Vagina (tissue), 2 donors: ENCODE measurements around the gene TRABD2A. TPM values are rescaled to one million over a fixed set of nuclear protein-coding genes. Genes with fewer than 3 reads are reported as not detected.

Experiments
- DNase-seq, 2 donors: peaks; one replicate each; pipeline ENCODE4 v3.0.0-alpha.2; 2017; ENCODE audit errors: extremely low spot score in 2 of 2
- H3K27ac ChIP-seq: fragments of 200-600 bp; sonication (generic); one replicate; pipeline ENCODE4 v1.5.1; 2019
- H3K27me3 ChIP-seq: fragments of 200-600 bp; sonication (generic); one replicate; pipeline ENCODE4 v1.5.1; 2019
- H3K36me3 ChIP-seq, 2 donors: fragments of 200-600 bp; sonication (generic); one replicate each; pipeline ENCODE4 v1.5.1; 2017 to 2019
- H3K4me1 ChIP-seq: fragments of 200-600 bp; sonication (generic); one replicate; pipeline ENCODE4 v1.5.1; 2019
- H3K4me3 ChIP-seq, 2 donors: fragments of 200-600 bp; sonication (generic); 1 replicate in 1 of 2; 2 replicates in 1 of 2; pipeline ENCODE4 v1.5.1; 2016 to 2019
- H3K9me3 ChIP-seq: fragments of 200-600 bp; sonication (generic); one replicate; pipeline ENCODE4 v1.5.1; 2019
- CTCF ChIP-seq, 3 experiments: fragments of 450-650 bp in 2 of 3; fragments of 200-600 bp in 1 of 3; sonication (generic) in 1 of 3; IDR thresholded peaks; one replicate each; pipeline ENCODE4 v1.5.1; 2017 to 2019; ENCODE audit warnings: antibody characterized with exemption in 3 of 3, mild to moderate bottlenecking in 2 of 3, moderate library complexity in 2 of 3
- POLR2A ChIP-seq, 2 donors: fragments of 450-650 bp; IDR thresholded peaks; one replicate each; pipeline ENCODE4 v1.6.1; 2017; ENCODE audit warnings: antibody characterized with exemption in 2 of 2, mild to moderate bottlenecking in 2 of 2, moderate library complexity in 2 of 2
- POLR2AphosphoS5 ChIP-seq, 2 donors: sonication (generic); formaldehyde crosslinking; IDR thresholded peaks; one replicate each; pipeline ENCODE4 v1.9.0; 2017; ENCODE audit warnings: antibody characterized with exemption in 2 of 2, mild to moderate bottlenecking in 2 of 2, low read depth in 1 of 2; ENCODE audit not compliant: insufficient read depth in 1 of 2
- intact Hi-C: fragments of 100-400 bp; cut with DNase I; formaldehyde crosslinking; loops from one replicate; pipeline ENCODE4 v1.15.1; 2023
- total RNA-seq: library from RNA; depleted of rRNA; stranded (reverse); fragments of >200 nt; gene quantifications from one replicate; pipeline ENCODE4 v1.2.3, GENCODE V29; 2016

The TRABD2A gene
- total RNA-seq, 1 donor from 2014 or later, result 5.4 TPM

- H3K27me3 ChIP-seq, result no peaks in the 10 kb centered on the region
- no peaks in the 10 kb centered on the region for H3K9me3 ChIP-seq
- TF ChIP-seq POLR2A (IDR thresholded peaks at IDR 0.05) (no peak), CTCF (IDR thresholded peaks at IDR 0.05) (no peak), POLR2AphosphoS5 (IDR thresholded peaks at IDR 0.05; ENCODE audit: insufficient read depth in 1 of 2, low read depth in 1 of 2) (no peak)
These were observed 50.0 kb downstream of the TRABD2A start for GRCh38 chr2:84830758-84831500.

GRCh38 chr2:84830095-84830494 lies 50.8 kb downstream of the TRABD2A start:
- H3K9me3 ChIP-seq, result no peaks in the 10 kb centered on the region
- DNase-seq, result no peak

More at GRCh38 chr2:84830758-84831500, 50.0 kb downstream of the TRABD2A start:
- no peak for DNase-seq
- intact Hi-C loops, result no loop called here
- Histone ChIP-seq H3K36me3 (no peaks in the 10 kb centered on the region), H3K4me3 (no peak overlapping the region), H3K4me1 (no peaks in the 10 kb centered on the region), H3K27ac (no peak overlapping the region)

GRCh38 chr2:84829693-84830092 lies 51.2 kb downstream of the TRABD2A start:
- no peak for TF ChIP-seq POLR2A (IDR thresholded peaks at IDR 0.05)
- no peak for TF ChIP-seq CTCF (IDR thresholded peaks at IDR 0.05)
- no peak for TF ChIP-seq POLR2AphosphoS5 (IDR thresholded peaks at IDR 0.05; ENCODE audit: insufficient read depth in 1 of 2, low read depth in 1 of 2)
- DNase-seq, result no peak
- H3K27me3 ChIP-seq, result no peaks in the 10 kb centered on the region
- H3K9me3 ChIP-seq, result no peaks in the 10 kb centered on the region
- H3K36me3 ChIP-seq, result no peaks in the 10 kb centered on the region
- no peak overlapping the region for H3K27ac ChIP-seq
- no peaks in the 10 kb centered on the region for H3K4me1 ChIP-seq
- intact Hi-C loops, result no loop called here
- no peak overlapping the region for H3K4me3 ChIP-seq

More at GRCh38 chr2:84830095-84830494, 50.8 kb downstream of the TRABD2A start:
- intact Hi-C loops, result no loop called here
- Histone ChIP-seq H3K36me3 (no peaks in the 10 kb centered on the region), H3K4me1 (no peaks in the 10 kb centered on the region), H3K4me3 (no peak overlapping the region), H3K27me3 (no peaks in the 10 kb centered on the region), H3K27ac (no peak overlapping the region)
- TF ChIP-seq POLR2AphosphoS5 (IDR thresholded peaks at IDR 0.05; ENCODE audit: insufficient read depth in 1 of 2, low read depth in 1 of 2) (no peak), CTCF (IDR thresholded peaks at IDR 0.05) (no peak), POLR2A (IDR thresholded peaks at IDR 0.05) (no peak)

GRCh38 chr2:84827978-84828575 lies 52.8 kb downstream of the TRABD2A start:
- intact Hi-C loops, result no loop called here
- DNase-seq, result no peak
- Histone ChIP-seq H3K27ac (no peak overlapping the region), H3K36me3 (no peaks in the 10 kb centered on the region), H3K9me3 (no peaks in the 10 kb centered on the region), H3K27me3 (no peaks in the 10 kb centered on the region), H3K4me3 (no peak overlapping the region), H3K4me1 (no peaks in the 10 kb centered on the region)
- TF ChIP-seq CTCF (IDR thresholded peaks at IDR 0.05) (no peak), POLR2A (IDR thresholded peaks at IDR 0.05) (no peak), POLR2AphosphoS5 (IDR thresholded peaks at IDR 0.05; ENCODE audit: insufficient read depth in 1 of 2, low read depth in 1 of 2) (no peak)

- no peaks in the 10 kb centered on the region for H3K36me3 ChIP-seq
- no peaks in the 10 kb centered on the region for H3K9me3 ChIP-seq
- H3K4me1 ChIP-seq, result no peaks in the 10 kb centered on the region
- DNase-seq, result peak in 1 of 2 donors; percentile 64
- H3K4me3 ChIP-seq, result no peak overlapping the region
- TF ChIP-seq POLR2A (IDR thresholded peaks at IDR 0.05) (no peak), POLR2AphosphoS5 (IDR thresholded peaks at IDR 0.05; ENCODE audit: insufficient read depth in 1 of 2, low read depth in 1 of 2) (no peak), CTCF (IDR thresholded peaks at IDR 0.05) (no peak)
- intact Hi-C loops, result no loop called here
- no peaks in the 10 kb centered on the region for H3K27me3 ChIP-seq
- H3K27ac ChIP-seq, result no peak overlapping the region
These were observed 57.1 kb downstream of the TRABD2A start for GRCh38 chr2:84823788-84824187.
